ENCODE measurements around the gene SMARCC2.

Gene SMARCC2

DNA sequence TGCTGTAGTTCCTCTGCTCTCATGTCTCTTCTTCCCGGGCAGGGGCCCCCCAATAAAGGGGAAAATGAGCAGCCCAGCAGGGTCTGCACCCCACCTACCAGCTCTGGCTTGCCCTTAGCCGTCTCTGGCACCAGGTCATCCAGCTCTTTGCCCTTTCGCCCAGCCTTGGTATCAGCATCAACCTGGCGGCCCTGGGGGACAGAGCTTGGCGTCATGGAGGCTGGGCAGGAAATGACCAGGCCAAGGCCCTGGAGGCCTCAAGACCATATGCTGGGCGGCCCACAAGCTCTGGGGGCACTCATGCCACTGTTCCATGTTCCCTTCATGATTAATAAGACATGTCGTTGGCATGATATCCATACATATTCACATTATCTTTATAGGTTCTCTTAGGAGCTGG, 16.4 kb downstream of the SMARCC2 start:
- DNase-seq, result no peak
- Histone ChIP-seq H3K27me3 (ENCODE audit: insufficient read depth, low read depth, severe bottlenecking) (no peaks in the 10 kb centered on the region), H3K36me3 (peaks cover 94% of the 10 kb centered on the region), H3K9me3 (ENCODE audit: severe bottlenecking) (no peaks in the 10 kb centered on the region), H3K27ac (no peak overlapping the region), H3K4me3 (ENCODE audit: low read depth, low read length) (no peak overlapping the region)
- TF ChIP-seq, protein P1, sequence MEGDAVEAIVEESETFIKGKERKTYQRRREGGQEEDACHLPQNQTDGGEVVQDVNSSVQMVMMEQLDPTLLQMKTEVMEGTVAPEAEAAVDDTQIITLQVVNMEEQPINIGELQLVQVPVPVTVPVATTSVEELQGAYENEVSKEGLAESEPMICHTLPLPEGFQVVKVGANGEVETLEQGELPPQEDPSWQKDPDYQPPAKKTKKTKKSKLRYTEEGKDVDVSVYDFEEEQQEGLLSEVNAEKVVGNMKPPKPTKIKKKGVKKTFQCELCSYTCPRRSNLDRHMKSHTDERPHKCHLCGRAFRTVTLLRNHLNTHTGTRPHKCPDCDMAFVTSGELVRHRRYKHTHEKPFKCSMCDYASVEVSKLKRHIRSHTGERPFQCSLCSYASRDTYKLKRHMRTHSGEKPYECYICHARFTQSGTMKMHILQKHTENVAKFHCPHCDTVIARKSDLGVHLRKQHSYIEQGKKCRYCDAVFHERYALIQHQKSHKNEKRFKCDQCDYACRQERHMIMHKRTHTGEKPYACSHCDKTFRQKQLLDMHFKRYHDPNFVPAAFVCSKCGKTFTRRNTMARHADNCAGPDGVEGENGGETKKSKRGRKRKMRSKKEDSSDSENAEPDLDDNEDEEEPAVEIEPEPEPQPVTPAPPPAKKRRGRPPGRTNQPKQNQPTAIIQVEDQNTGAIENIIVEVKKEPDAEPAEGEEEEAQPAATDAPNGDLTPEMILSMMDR (IDR thresholded peaks at IDR 0.05; ENCODE audit: low read depth, low read length), result no peak

DNA sequence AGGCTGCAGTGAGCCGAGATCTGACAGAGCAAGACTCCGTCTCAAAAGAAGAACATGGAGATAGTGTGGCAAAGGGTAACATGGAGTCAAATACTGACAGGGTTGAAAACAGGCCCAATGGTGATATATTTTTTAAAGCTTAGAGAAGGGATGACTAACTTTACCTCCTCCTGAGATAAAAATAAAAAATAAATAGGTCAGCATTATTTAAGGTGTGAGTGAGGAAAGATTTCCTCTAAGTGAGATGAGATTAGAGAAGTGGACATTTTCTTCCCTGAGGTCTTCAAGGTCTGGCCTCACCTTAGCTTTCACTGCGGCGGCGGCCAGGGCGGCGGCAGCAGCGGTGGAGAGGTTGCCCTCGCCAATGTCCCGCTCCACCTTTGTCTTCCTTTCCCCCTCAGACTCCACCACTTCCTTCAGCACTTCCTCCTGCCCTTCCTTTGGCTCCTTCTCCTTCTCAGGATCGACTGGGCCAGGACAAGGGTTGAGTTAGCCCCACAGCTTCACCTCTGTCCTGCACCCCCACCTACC, 20.0 kb downstream of the SMARCC2 start:
- Histone ChIP-seq H3K9me3 (ENCODE audit: severe bottlenecking) (no peaks in the 10 kb centered on the region), H3K27me3 (ENCODE audit: insufficient read depth, low read depth, severe bottlenecking) (no peaks in the 10 kb centered on the region), H3K27ac (no peak overlapping the region), H3K36me3 (peaks cover 97% of the 10 kb centered on the region), H3K4me3 (ENCODE audit: low read depth, low read length) (no peak overlapping the region)
- TF ChIP-seq, protein P1 (IDR thresholded peaks at IDR 0.05; ENCODE audit: low read depth, low read length), result no peak
- DNase-seq, result no peak

DNA sequence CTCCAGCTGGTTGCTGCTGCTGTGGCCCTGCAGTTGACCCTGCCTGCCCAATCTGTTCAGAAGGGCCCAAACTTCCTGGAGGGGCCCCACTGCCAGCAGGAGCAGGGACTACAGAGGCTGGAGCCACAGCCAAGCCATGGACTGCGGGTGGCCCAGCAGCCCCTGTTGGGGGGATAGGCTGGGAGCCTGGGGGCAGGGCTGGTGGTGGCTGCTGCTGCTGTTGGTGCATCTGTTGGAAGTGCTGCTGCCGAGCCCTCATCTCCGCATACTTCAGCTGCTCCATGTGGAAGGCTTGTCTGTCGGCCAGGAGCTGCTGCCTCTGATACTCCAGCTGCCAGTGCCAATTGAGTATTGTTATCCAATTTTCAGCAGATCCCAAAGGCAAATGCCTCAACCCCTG, 23.9 kb downstream of the SMARCC2 start:
- H3K36me3 ChIP-seq, result peaks cover 96% of the 10 kb centered on the region
- TF ChIP-seq, protein P1 (IDR thresholded peaks at IDR 0.05; ENCODE audit: low read depth, low read length), result no peak
- no peaks in the 10 kb centered on the region for H3K27me3 ChIP-seq (ENCODE audit: insufficient read depth, low read depth, severe bottlenecking)
- H3K9me3 ChIP-seq (ENCODE audit: severe bottlenecking), result no peaks in the 10 kb centered on the region
- H3K27ac ChIP-seq, result no peak overlapping the region
- H3K4me3 ChIP-seq (ENCODE audit: low read depth, low read length), result no peak overlapping the region
- no peak for DNase-seq

DNA sequence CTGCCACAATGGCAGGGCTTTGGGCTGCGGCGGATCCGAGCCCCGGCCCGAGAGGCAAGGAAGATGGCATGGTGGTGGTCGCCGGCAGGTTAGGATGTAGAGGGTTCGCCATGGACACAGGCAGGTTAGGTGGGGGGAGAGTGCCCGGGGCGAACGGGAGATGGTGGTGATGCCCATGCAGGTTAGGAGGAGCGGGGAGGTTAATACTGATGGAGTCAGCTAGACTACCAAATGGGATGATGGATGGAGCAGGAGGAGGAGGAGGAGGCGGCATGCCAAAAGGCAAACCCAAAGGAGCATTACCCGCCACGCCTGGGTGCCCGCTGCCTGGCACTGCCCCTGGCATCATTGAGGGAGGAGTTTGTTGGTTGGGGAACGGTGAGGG, 24.9 kb downstream of the SMARCC2 start:
- Histone ChIP-seq H3K27me3 (ENCODE audit: insufficient read depth, low read depth, severe bottlenecking) (no peaks in the 10 kb centered on the region), H3K4me3 (ENCODE audit: low read depth, low read length) (no peak overlapping the region), H3K9me3 (ENCODE audit: severe bottlenecking) (no peaks in the 10 kb centered on the region), H3K36me3 (peaks cover 96% of the 10 kb centered on the region), H3K27ac (no peak overlapping the region)
- TF ChIP-seq, protein P1 (IDR thresholded peaks at IDR 0.05; ENCODE audit: low read depth, low read length), result no peak
- no peak for DNase-seq

DNA sequence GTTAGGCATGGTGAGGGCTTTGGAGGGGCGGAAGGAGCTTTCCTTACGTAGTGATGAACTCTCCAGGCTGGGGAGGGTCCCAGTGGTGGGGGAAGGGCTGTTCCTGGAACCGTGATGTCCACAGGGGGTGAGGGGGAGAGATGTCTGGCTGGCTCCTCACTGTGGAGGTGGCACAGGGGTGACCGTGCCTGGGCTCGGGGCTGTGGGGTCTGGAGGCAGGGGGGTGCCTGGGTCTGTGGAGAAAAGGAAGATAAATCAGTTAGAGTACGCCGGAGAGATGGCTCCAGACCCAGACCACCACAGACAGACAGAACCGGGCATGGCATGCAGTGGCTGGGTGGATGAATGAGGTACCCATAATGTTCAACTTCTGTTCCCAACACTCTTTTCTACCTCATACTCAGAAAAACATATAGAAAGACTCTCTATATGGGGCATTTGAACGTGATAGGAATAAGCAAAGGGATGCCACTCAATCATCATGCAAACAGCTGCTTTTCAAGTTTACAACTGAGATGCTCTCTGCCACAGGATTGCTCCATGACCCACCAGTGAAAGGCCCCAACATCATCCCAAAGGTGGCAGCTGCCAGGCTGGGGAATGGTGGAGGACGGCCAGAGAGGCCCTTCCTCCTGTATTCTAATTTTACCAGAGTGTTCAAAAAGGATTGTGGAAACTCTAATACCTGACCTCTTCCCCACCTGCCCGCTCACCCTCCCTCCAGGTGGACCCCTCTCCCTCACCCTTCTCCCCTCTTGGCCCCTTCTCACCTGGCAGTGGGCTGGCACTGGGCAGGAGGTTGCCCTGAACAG, 25.5 kb downstream of the SMARCC2 start:
- TF ChIP-seq, protein P1 (IDR thresholded peaks at IDR 0.05; ENCODE audit: low read depth, low read length), result no peak
- no peak for DNase-seq

More for the DNA sequence above, 25.5 kb downstream of the SMARCC2 start:
- no peak overlapping the region for H3K4me3 ChIP-seq (ENCODE audit: low read depth, low read length)
- peak overlapping the region; percentile 29; the same call in 1 of the 2 replicates for H3K27ac ChIP-seq
- no peaks in the 10 kb centered on the region for H3K27me3 ChIP-seq (ENCODE audit: insufficient read depth, low read depth, severe bottlenecking)
- peaks cover 96% of the 10 kb centered on the region for H3K36me3 ChIP-seq
- no peaks in the 10 kb centered on the region for H3K9me3 ChIP-seq (ENCODE audit: severe bottlenecking)

Measured in WERI-Rb-1 (cell line).